Sigmoid colon (tissue), 7 donors: ENCODE results near the gene HOXD1. TPM values are rescaled to one million over a fixed set of nuclear protein-coding genes. Genes with fewer than 3 reads are reported as not detected.

Experiments used
- DNase-seq: peaks from one replicate; pipeline ENCODE4 v3.0.0-alpha.2; 2019
- H3K27ac ChIP-seq, 4 donors: fragments of 200-600 bp; sonication (generic); one replicate each; pipeline ENCODE4 v1.5.1; 2016 to 2019; ENCODE audit warnings: mild to moderate bottlenecking in 1 of 4
- H3K27me3 ChIP-seq, 3 donors: fragments of 200-600 bp; sonication (generic); one replicate each; pipeline ENCODE4 v1.5.1; 2019; ENCODE audit warnings: mild to moderate bottlenecking in 1 of 3
- H3K36me3 ChIP-seq, 4 donors: fragments of 200-600 bp; sonication (generic); one replicate each; pipeline ENCODE4 v1.5.1; 2016 to 2019
- H3K4me1 ChIP-seq, 4 donors: fragments of 200-600 bp; sonication (generic); one replicate each; pipeline ENCODE4 v1.5.1; 2017 to 2019
- H3K4me3 ChIP-seq, 4 donors: fragments of 200-600 bp; sonication (generic); one replicate each; pipeline ENCODE4 v1.5.1; 2017 to 2019; ENCODE audit warnings: mild to moderate bottlenecking in 2 of 4, moderate library complexity in 1 of 4
- H3K9me3 ChIP-seq, 4 donors: fragments of 200-600 bp in 3 of 4; sonication (generic) in 3 of 4; one replicate each; pipeline versions ENCODE4 v1.5.1 to v1.6.1; 2013 to 2019
- EP300 ChIP-seq, 4 donors: sonication (generic); formaldehyde crosslinking; IDR thresholded peaks; one replicate each; pipeline ENCODE4 v1.6.1; 2017; ENCODE audit warnings: antibody characterized with exemption in 4 of 4
- POLR2A ChIP-seq, 2 donors: fragments of 450-650 bp; IDR thresholded peaks; one replicate each; pipeline ENCODE4 v1.6.1; 2016; ENCODE audit warnings: antibody characterized with exemption in 2 of 2, mild to moderate bottlenecking in 2 of 2, moderate library complexity in 2 of 2
- POLR2AphosphoS5 ChIP-seq, 4 donors: sonication (generic); formaldehyde crosslinking; IDR thresholded peaks; one replicate each; pipeline ENCODE4 v1.6.1; 2017; ENCODE audit warnings: antibody characterized with exemption in 4 of 4
- WGBS, 2 donors: extraction: QIAGEN DNeasy Blood & Tissue Kit; methylation state at CpG; one replicate each; pipeline ENCODE4 v1.1.7; 2013; 5-methylcytosine and 5-hydroxymethylcytosine counted together
- intact Hi-C: fragments of 100-400 bp; cut with DNase I; formaldehyde crosslinking; loops from one replicate; pipeline ENCODE4 v1.15.1; 2023
- polyA plus RNA-seq, 3 donors: library from polyadenylated mRNA; stranded (reverse); fragments of 200-250 nt; gene quantifications; one replicate each; pipeline ENCODE4 v1.2.3, GENCODE V29; 2013
- total RNA-seq, 4 donors: library from RNA; depleted of rRNA; stranded (reverse); fragments of >200 nt; gene quantifications; one replicate each; pipeline ENCODE4 v1.1.0, GENCODE V29; 2016
- TF ChIP-seq, protein P1 (sequence below), 4 experiments: fragments of 450-650 bp in 3 of 4; fragments of 200-600 bp in 1 of 4; IDR thresholded peaks; one replicate each; pipeline ENCODE4 v1.5.1; 2016 to 2019; ENCODE audit warnings: antibody characterized with exemption in 4 of 4, mild to moderate bottlenecking in 3 of 4, moderate library complexity in 2 of 4
- donor health status: healthy with polysubstance abuse.
- donor health status: Bipolar disorder and iron deficiency.
- donor health status: healthy.

Gene HOXD1
- total and polyA plus RNA-seq, 7 donors: 0.16 to 4.2 (median 1.9) TPM; not detected in 1

DNA sequence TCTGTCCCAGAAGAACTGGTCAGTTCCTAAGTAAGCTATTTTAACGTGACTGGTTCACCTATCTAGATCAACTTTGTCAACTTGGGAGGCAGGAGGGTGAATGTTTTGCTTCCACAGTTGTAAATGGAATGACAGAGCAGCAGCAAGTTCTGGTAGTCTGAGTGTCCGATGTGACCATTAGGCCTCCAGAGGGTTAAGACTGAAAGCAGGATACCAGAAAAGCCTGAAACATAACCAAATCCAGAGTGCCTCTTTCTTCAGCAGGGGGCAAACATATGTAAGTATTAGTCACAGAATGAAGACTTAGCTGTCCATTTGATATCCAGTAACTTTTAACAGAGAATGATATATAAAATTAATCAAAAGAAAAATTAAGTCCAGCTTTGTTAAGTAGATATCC is 22.2 kb upstream of the HOXD1 start:
- TF ChIP-seq POLR2AphosphoS5 (IDR thresholded peaks at IDR 0.05): no peak
- TF ChIP-seq POLR2A (IDR thresholded peaks at IDR 0.05): no peak
- no peak for TF ChIP-seq EP300 (IDR thresholded peaks at IDR 0.05)
- TF ChIP-seq, protein P1, sequence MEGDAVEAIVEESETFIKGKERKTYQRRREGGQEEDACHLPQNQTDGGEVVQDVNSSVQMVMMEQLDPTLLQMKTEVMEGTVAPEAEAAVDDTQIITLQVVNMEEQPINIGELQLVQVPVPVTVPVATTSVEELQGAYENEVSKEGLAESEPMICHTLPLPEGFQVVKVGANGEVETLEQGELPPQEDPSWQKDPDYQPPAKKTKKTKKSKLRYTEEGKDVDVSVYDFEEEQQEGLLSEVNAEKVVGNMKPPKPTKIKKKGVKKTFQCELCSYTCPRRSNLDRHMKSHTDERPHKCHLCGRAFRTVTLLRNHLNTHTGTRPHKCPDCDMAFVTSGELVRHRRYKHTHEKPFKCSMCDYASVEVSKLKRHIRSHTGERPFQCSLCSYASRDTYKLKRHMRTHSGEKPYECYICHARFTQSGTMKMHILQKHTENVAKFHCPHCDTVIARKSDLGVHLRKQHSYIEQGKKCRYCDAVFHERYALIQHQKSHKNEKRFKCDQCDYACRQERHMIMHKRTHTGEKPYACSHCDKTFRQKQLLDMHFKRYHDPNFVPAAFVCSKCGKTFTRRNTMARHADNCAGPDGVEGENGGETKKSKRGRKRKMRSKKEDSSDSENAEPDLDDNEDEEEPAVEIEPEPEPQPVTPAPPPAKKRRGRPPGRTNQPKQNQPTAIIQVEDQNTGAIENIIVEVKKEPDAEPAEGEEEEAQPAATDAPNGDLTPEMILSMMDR (IDR thresholded peaks at IDR 0.05): no peak
- intact Hi-C loops: no loop called here
- no peak for DNase-seq
- H3K36me3 ChIP-seq: no peaks in the 10 kb centered on the region
- no peak overlapping the region for H3K4me3 ChIP-seq
- 58 to 70% methylated on average over 2 of the region's 2 CpGs for WGBS, 2 donors
- no peak overlapping the region for H3K27ac ChIP-seq
- H3K9me3 ChIP-seq: no peaks in the 10 kb centered on the region
- peaks cover 0 to 27% (median 16%) of the 10 kb centered on the region in 4 donors for H3K4me1 ChIP-seq
- peaks cover 40 to 100% (median 79%) of the 10 kb centered on the region in 3 donors for H3K27me3 ChIP-seq

- intact Hi-C loops: no loop called here
- TF ChIP-seq EP300 (IDR thresholded peaks at IDR 0.05) (no peak), POLR2A (IDR thresholded peaks at IDR 0.05) (no peak), POLR2AphosphoS5 (IDR thresholded peaks at IDR 0.05) (no peak)
- TF ChIP-seq, protein P1 (IDR thresholded peaks at IDR 0.05): no peak
- Histone ChIP-seq H3K4me1 (peaks cover 0 to 30% (median 22%) of the 10 kb centered on the region in 4 donors), H3K9me3 (no peaks in the 10 kb centered on the region), H3K4me3 (no peak overlapping the region), H3K27me3 (peaks cover 43 to 100% (median 81%) of the 10 kb centered on the region in 3 donors), H3K36me3 (no peaks in the 10 kb centered on the region), H3K27ac (no peak overlapping the region)
- DNase-seq: no peak
- 71 to 81% methylated on average over 1 of the region's 1 CpG for WGBS, 2 donors
Measured at GRCh38 chr2:176167398-176167797, 21.1 kb upstream of the HOXD1 start.

DNA sequence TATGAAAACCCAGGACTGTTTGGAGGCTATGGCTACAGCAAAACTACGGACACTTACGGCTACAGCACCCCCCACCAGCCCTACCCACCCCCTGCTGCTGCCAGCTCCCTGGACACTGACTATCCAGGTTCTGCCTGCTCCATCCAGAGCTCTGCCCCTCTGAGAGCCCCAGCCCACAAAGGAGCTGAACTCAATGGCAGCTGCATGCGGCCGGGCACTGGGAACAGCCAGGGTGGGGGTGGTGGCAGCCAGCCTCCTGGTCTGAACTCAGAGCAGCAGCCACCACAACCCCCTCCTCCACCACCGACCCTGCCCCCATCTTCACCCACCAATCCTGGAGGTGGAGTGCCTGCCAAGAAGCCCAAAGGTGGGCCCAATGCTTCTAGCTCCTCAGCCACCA is 19.3 kb upstream of the HOXD1 start:
- no peak for TF ChIP-seq EP300 (IDR thresholded peaks at IDR 0.05)
- no peaks in the 10 kb centered on the region for H3K36me3 ChIP-seq
- 84 to 90% methylated on average over 5 of the region's 5 CpGs for WGBS, 2 donors
- peaks cover 43 to 100% (median 81%) of the 10 kb centered on the region in 3 donors for H3K27me3 ChIP-seq
- DNase-seq: no peak
- H3K27ac ChIP-seq: no peak overlapping the region
- intact Hi-C loops: no loop called here
- H3K4me3 ChIP-seq: no peak overlapping the region
- H3K4me1 ChIP-seq: peaks cover 0 to 24% (median 22%) of the 10 kb centered on the region in 4 donors
- H3K9me3 ChIP-seq: no peaks in the 10 kb centered on the region

- DNase-seq: no peak
- Histone ChIP-seq H3K4me3 (no peak overlapping the region), H3K9me3 (no peaks in the 10 kb centered on the region), H3K27me3 (peaks cover 43 to 100% (median 81%) of the 10 kb centered on the region in 3 donors), H3K4me1 (peaks cover 0 to 20% (median 19%) of the 10 kb centered on the region in 4 donors), H3K36me3 (no peaks in the 10 kb centered on the region), H3K27ac (no peak overlapping the region)
- no peak for TF ChIP-seq POLR2AphosphoS5 (IDR thresholded peaks at IDR 0.05)
- no peak for TF ChIP-seq POLR2A (IDR thresholded peaks at IDR 0.05)
- TF ChIP-seq EP300 (IDR thresholded peaks at IDR 0.05): no peak
- TF ChIP-seq, protein P1 (IDR thresholded peaks at IDR 0.05): no peak
- 64 to 67% methylated on average over 2 of the region's 2 CpGs for WGBS, 2 donors
- intact Hi-C loops: no loop called here
Measured at GRCh38 chr2:176169711-176170110, 18.8 kb upstream of the HOXD1 start.

- H3K4me1 ChIP-seq: peaks cover 0 to 18% (median 12%) of the 10 kb centered on the region in 4 donors
- no peak for DNase-seq
- no peaks in the 10 kb centered on the region for H3K36me3 ChIP-seq
- WGBS, 2 donors: 85 to 98% methylated on average over 1 of the region's 1 CpG
- no peak overlapping the region for H3K4me3 ChIP-seq
- intact Hi-C loops: no loop called here
- TF ChIP-seq POLR2AphosphoS5 (IDR thresholded peaks at IDR 0.05): no peak
- TF ChIP-seq, protein P1 (IDR thresholded peaks at IDR 0.05): no peak
- no peak for TF ChIP-seq EP300 (IDR thresholded peaks at IDR 0.05)
- no peak for TF ChIP-seq POLR2A (IDR thresholded peaks at IDR 0.05)
- no peak overlapping the region for H3K27ac ChIP-seq
- H3K27me3 ChIP-seq: peaks cover 43 to 100% (median 79%) of the 10 kb centered on the region in 3 donors
- no peaks in the 10 kb centered on the region for H3K9me3 ChIP-seq
Measured at GRCh38 chr2:176170602-176171305, 17.7 kb upstream of the HOXD1 start.
